HCT116 (cell line): ENCODE data around the gene MCCD1. TPM values are rescaled to one million over a fixed set of nuclear protein-coding genes. Genes with fewer than 3 reads are reported as not detected.

Experiments used
- ATAC-seq: fragments of 200-7000 bp; cut with Tn5 transposase; 2 replicates; pipeline ENCODE4 v1.9.1; 2020; ENCODE audit warnings: mild to moderate bottlenecking, moderate library complexity
- BruUV-seq: library from RNA; stranded (reverse); fragments of 400-500 nt; replicated peaks from 2 replicates; lab custom pipeline; 2021; lab: Mats Ljungman, UMichigan
- CTCF ChIA-PET: fragments of 300-600 bp; sonication (Branson Sonifier 250); formaldehyde crosslinking; loops from one replicate; lab custom pipeline; 2021; ENCODE audit warnings: antibody characterized with exemption; lab: Charles Lee
- POLR2A ChIA-PET: fragments of 300-600, 350-600 bp; sonication (Branson Sonifier 250); formaldehyde crosslinking; loops from one replicate; lab custom pipeline; 2021; ENCODE audit warnings: antibody characterized with exemption; lab: Charles Lee
- RAD21 ChIA-PET, 2 experiments: fragments of 300-600 bp; sonication (Branson Sonifier 250); formaldehyde crosslinking; loops; one replicate each; lab custom pipeline; 2023; ENCODE audit warnings: low total read pairs in 2 of 2; ENCODE audit not compliant: uncharacterized antibody in 2 of 2, unreplicated experiment in 2 of 2, low non-redundant PET in 1 of 2; lab: Charles Lee
- DNase-seq: peaks from one replicate; pipeline ENCODE4 v3.0.0-alpha.2; 2010; ENCODE audit warnings: low read depth, low spot score
- H2AFZ ChIP-seq: fragments of 200-600 bp; shearing (Covaris generic), sonication (generic); 2 replicates; pipeline ENCODE4 v1.6.1; 2017; ENCODE audit warnings: low read depth, mixed run types, mixed read lengths, antibody characterized with exemption, low read length; ENCODE audit not compliant: poor library complexity, severe bottlenecking
- H3K27ac ChIP-seq: 2 replicates; pipeline ENCODE4 v1.5.1; 2012; ENCODE audit warnings: low read depth, low read length
- H3K27me3 ChIP-seq: fragments of 200-600 bp; sonication (generic); 2 replicates; pipeline ENCODE4 v1.6.1; 2016; ENCODE audit warnings: mixed run types, low read length, mixed read lengths; ENCODE audit not compliant: insufficient read depth
- H3K36me3 ChIP-seq, 2 experiments: fragments of 200-500 bp in 1 of 2; fragments of 200-600 bp in 1 of 2; sonication (Bioruptor generic) in 1 of 2; sonication (generic) in 1 of 2; 2 replicates each; pipeline versions ENCODE4 v1.5.1 to v1.6.1; 2014 to 2016; ENCODE audit warnings: low read length in 2 of 2, inconsistent platforms in 1 of 2, mixed read lengths in 1 of 2, mixed run types in 1 of 2; ENCODE audit not compliant: insufficient read depth in 2 of 2, control insufficient read depth in 1 of 2
- H3K4me1 ChIP-seq, 2 experiments: fragments of 200-600 bp in 1 of 2; sonication (generic) in 1 of 2; 2 replicates each; pipeline versions ENCODE4 v1.5.1 to v1.6.1; 2012 to 2017; ENCODE audit warnings: low read length in 2 of 2, inconsistent platforms in 1 of 2, mild to moderate bottlenecking in 1 of 2, mixed read lengths in 1 of 2, mixed run types in 1 of 2, moderate library complexity in 1 of 2; ENCODE audit not compliant: insufficient read depth in 2 of 2, control insufficient read depth in 1 of 2
- H3K4me2 ChIP-seq: fragments of 200-600 bp; sonication (generic); 2 replicates; pipeline ENCODE4 v1.6.1; 2017; ENCODE audit warnings: mixed run types, low read length, mixed read lengths
- H3K4me3 ChIP-seq, 2 experiments: fragments of 200-600 bp in 1 of 2; sonication (generic) in 1 of 2; replicated peaks in 1 of 2; 2 replicates each; pipeline ENCODE4 v1.5.1; 2011 to 2016; ENCODE audit warnings: low read length in 2 of 2, control low read depth in 1 of 2, low read depth in 1 of 2, mild to moderate bottlenecking in 1 of 2, mixed read lengths in 1 of 2, mixed run types in 1 of 2
- H3K79me2 ChIP-seq: fragments of 200-600 bp; sonication (generic); 2 replicates; pipeline ENCODE4 v1.6.1; 2017; ENCODE audit warnings: mild to moderate bottlenecking, mixed run types, low read length, moderate library complexity, mixed read lengths; ENCODE audit not compliant: insufficient read depth
- H3K9ac ChIP-seq: fragments of 200-600 bp; sonication (generic); 2 replicates; pipeline ENCODE4 v1.6.1; 2016; ENCODE audit warnings: low read length, mixed read lengths
- H3K9me2 ChIP-seq: fragments of 200-600 bp; sonication (generic), shearing (Covaris generic); 2 replicates; pipeline ENCODE4 v1.6.1; 2017; ENCODE audit warnings: mixed run types, mild to moderate bottlenecking, moderate library complexity; ENCODE audit not compliant: insufficient read depth
- H3K9me3 ChIP-seq, 2 experiments: fragments of 200-500 bp in 1 of 2; fragments of 200-600 bp in 1 of 2; sonication (Bioruptor generic) in 1 of 2; sonication (generic) in 1 of 2; 2 replicates each; pipeline ENCODE4 v1.6.1; 2014 to 2017; ENCODE audit warnings: low read length in 2 of 2, mixed read lengths in 2 of 2, inconsistent platforms in 1 of 2, low read depth in 1 of 2, mild to moderate bottlenecking in 1 of 2, mixed run types in 1 of 2, moderate library complexity in 1 of 2; ENCODE audit not compliant: control insufficient read depth in 1 of 2, insufficient read depth in 1 of 2
- H4K20me1 ChIP-seq: fragments of 200-600 bp; sonication (generic), shearing (Covaris generic); 2 replicates; pipeline ENCODE4 v1.6.1; 2017; ENCODE audit warnings: mixed run types, mild to moderate bottlenecking, moderate library complexity; ENCODE audit not compliant: insufficient read depth
- CEBPB ChIP-seq: IDR thresholded peaks from 2 replicates; pipeline ENCODE4 v1.6.1; 2012; ENCODE audit warnings: low read depth
- EGR1 ChIP-seq: IDR thresholded peaks from 2 replicates; pipeline ENCODE4 v1.6.1; 2012; ENCODE audit warnings: low read depth
- ELF1 ChIP-seq: IDR thresholded peaks from 2 replicates; pipeline ENCODE4 v1.6.1; 2012; ENCODE audit warnings: low read depth, borderline replicate concordance
- EZH2phosphoT487 ChIP-seq: fragments of 200-600 bp; IDR thresholded peaks from 2 replicates; pipeline ENCODE4 v1.6.1; 2018; ENCODE audit warnings: antibody characterized with exemption, borderline replicate concordance
- FOSL1 ChIP-seq: IDR thresholded peaks from 2 replicates; pipeline ENCODE4 v1.6.1; 2012; ENCODE audit warnings: low read depth
- POLR2A ChIP-seq: IDR thresholded peaks from 2 replicates; pipeline ENCODE4 v1.7.0; 2011; ENCODE audit warnings: borderline replicate concordance; ENCODE audit not compliant: insufficient read depth, insufficient read length; ENCODE audit errors: extremely low read depth
- RAD21 ChIP-seq: IDR thresholded peaks from 2 replicates; pipeline ENCODE4 v1.6.1; 2012; ENCODE audit warnings: low read depth, mild to moderate bottlenecking
- SIN3A ChIP-seq: IDR thresholded peaks from 2 replicates; pipeline ENCODE4 v1.6.1; 2012; ENCODE audit warnings: low read depth
- SP1 ChIP-seq: IDR thresholded peaks from 2 replicates; pipeline ENCODE4 v1.6.1; 2012; ENCODE audit warnings: low read depth
- SRF ChIP-seq: IDR thresholded peaks from 2 replicates; pipeline ENCODE4 v1.6.1; 2012; ENCODE audit warnings: low read depth
- TCF7L2 ChIP-seq: IDR thresholded peaks from 2 replicates; pipeline ENCODE4 v1.7.0; 2011; ENCODE audit warnings: borderline replicate concordance, inconsistent platforms; ENCODE audit not compliant: insufficient read depth, insufficient read length; ENCODE audit errors: extremely low read depth
- YY1 ChIP-seq: IDR thresholded peaks from 2 replicates; pipeline ENCODE4 v1.6.1; 2011; ENCODE audit warnings: low read length, low read depth, moderate library complexity, mild to moderate bottlenecking; ENCODE audit not compliant: insufficient replicate concordance; ENCODE audit errors: extremely low read depth
- ZBTB33 ChIP-seq: IDR thresholded peaks from 2 replicates; pipeline ENCODE4 v1.6.1; 2011; ENCODE audit warnings: mild to moderate bottlenecking, low read length, moderate library complexity; ENCODE audit not compliant: insufficient replicate concordance; ENCODE audit errors: extremely low read depth
- ZFX ChIP-seq: fragments of 450-650 bp; IDR thresholded peaks from 2 replicates; pipeline ENCODE4 v1.6.1; 2017
- ZNF274 ChIP-seq: fragments of 200-500 bp; sonication (Bioruptor generic); IDR thresholded peaks from 2 replicates; pipeline ENCODE4 v1.6.1; 2014; ENCODE audit warnings: mild to moderate bottlenecking, low read depth, low read length, inconsistent platforms
- intact Hi-C: fragments of 100-400 bp; cut with micrococcal nuclease; formaldehyde crosslinking; loops from 2 replicates; pipeline ENCODE4 v1.10.0; 2022
- total RNA-seq: library from RNA; stranded (reverse); gene quantifications from one replicate; pipeline ENCODE4 v1.2.1, GENCODE V29; 2021; ENCODE audit not compliant: unreplicated experiment
- TF ChIP-seq, protein P1 (sequence below), 3 experiments: fragments of 200-600 bp in 1 of 3; sonication (generic) in 1 of 3; IDR thresholded peaks in 2 of 3; conservative IDR thresholded peaks in 1 of 3; 2 replicates each; pipeline ENCODE4 v1.5.1; 2012 to 2017; ENCODE audit warnings: low read depth in 2 of 3, low read length in 2 of 3, antibody characterized with exemption in 1 of 3, borderline replicate concordance in 1 of 3, control low read depth in 1 of 3, mild to moderate bottlenecking in 1 of 3, mixed read lengths in 1 of 3, mixed run types in 1 of 3, moderate library complexity in 1 of 3; ENCODE audit not compliant: insufficient read depth in 1 of 3
- TF ChIP-seq, protein P2 (sequence below): IDR thresholded peaks from 2 replicates; pipeline ENCODE4 v1.6.1; 2012; ENCODE audit warnings: low read depth

MCCD1 gene
- total RNA-seq, 1 experiment from 2014 or later = not detected

DNA sequence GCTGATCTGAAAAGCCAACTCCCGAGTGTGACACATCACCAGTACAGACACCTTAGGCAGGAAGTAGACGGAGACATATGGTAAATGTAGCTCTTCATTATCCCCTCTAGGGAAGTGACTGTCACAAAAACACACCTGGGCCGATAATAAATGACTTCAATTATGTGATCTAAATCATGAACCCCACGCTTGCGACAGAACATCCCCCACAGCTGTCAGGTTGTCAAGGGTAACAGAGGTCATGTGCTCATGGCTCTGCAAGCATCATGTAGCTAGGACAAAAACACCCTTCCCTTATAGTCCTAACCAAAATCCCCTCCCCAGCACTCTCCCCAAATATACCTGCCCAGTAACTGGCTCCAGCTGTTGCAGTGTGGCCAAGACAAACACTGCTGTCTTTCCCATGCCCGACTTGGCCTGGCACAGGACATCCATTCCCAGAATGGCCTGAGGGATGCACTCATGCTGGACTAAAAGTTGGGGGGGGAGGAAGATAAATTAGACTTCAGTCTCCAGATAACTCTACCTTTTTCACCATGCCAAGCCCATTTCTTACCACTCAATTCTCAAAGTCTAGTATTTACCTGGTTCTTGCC is 10.1 kb downstream of the MCCD1 start:
- H3K27ac ChIP-seq = no peak overlapping the region
- RAD21 ChIA-PET = no interaction called here
- peaks cover 14 to 26% of the 10 kb centered on the region in 2 experiments for H3K4me1 ChIP-seq
- H3K9me3 ChIP-seq = no peaks in the 10 kb centered on the region
- peaks cover 40% of the 10 kb centered on the region; the same call in 1 of the 2 replicates for H4K20me1 ChIP-seq
- intact Hi-C loops = no loop called here
- CTCF ChIA-PET = no interaction called here
- TF ChIP-seq, protein P1, sequence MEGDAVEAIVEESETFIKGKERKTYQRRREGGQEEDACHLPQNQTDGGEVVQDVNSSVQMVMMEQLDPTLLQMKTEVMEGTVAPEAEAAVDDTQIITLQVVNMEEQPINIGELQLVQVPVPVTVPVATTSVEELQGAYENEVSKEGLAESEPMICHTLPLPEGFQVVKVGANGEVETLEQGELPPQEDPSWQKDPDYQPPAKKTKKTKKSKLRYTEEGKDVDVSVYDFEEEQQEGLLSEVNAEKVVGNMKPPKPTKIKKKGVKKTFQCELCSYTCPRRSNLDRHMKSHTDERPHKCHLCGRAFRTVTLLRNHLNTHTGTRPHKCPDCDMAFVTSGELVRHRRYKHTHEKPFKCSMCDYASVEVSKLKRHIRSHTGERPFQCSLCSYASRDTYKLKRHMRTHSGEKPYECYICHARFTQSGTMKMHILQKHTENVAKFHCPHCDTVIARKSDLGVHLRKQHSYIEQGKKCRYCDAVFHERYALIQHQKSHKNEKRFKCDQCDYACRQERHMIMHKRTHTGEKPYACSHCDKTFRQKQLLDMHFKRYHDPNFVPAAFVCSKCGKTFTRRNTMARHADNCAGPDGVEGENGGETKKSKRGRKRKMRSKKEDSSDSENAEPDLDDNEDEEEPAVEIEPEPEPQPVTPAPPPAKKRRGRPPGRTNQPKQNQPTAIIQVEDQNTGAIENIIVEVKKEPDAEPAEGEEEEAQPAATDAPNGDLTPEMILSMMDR (IDR thresholded peaks at IDR 0.05 in 2 of 3, conservative IDR thresholded peaks at IDR 0.05 in 1 of 3; ENCODE audit: borderline replicate concordance in 1 of 3, insufficient read depth in 1 of 3, low read depth in 2 of 3, low read length in 2 of 3) = no peak
- TF ChIP-seq POLR2A (no peak), TCF7L2 (no peak), FOSL1 (no peak), RAD21 (no peak), ZNF274 (no peak), EGR1 (no peak), ELF1 (no peak), SIN3A (no peak), SRF (no peak), SP1 (no peak), CEBPB (no peak), ZFX (no peak), ZBTB33 (no peak), EZH2phosphoT487 (no peak), YY1 (no peak)
- TF ChIP-seq, protein P2, sequence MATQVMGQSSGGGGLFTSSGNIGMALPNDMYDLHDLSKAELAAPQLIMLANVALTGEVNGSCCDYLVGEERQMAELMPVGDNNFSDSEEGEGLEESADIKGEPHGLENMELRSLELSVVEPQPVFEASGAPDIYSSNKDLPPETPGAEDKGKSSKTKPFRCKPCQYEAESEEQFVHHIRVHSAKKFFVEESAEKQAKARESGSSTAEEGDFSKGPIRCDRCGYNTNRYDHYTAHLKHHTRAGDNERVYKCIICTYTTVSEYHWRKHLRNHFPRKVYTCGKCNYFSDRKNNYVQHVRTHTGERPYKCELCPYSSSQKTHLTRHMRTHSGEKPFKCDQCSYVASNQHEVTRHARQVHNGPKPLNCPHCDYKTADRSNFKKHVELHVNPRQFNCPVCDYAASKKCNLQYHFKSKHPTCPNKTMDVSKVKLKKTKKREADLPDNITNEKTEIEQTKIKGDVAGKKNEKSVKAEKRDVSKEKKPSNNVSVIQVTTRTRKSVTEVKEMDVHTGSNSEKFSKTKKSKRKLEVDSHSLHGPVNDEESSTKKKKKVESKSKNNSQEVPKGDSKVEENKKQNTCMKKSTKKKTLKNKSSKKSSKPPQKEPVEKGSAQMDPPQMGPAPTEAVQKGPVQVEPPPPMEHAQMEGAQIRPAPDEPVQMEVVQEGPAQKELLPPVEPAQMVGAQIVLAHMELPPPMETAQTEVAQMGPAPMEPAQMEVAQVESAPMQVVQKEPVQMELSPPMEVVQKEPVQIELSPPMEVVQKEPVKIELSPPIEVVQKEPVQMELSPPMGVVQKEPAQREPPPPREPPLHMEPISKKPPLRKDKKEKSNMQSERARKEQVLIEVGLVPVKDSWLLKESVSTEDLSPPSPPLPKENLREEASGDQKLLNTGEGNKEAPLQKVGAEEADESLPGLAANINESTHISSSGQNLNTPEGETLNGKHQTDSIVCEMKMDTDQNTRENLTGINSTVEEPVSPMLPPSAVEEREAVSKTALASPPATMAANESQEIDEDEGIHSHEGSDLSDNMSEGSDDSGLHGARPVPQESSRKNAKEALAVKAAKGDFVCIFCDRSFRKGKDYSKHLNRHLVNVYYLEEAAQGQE = no peak
- ATAC-seq = no peak
- peaks cover 59 to 64% of the 10 kb centered on the region in 2 experiments for H3K36me3 ChIP-seq
- H3K9me2 ChIP-seq = no peaks in the 10 kb centered on the region
- H3K79me2 ChIP-seq = peaks cover 86% of the 10 kb centered on the region
- no peak overlapping the region for H3K4me3 ChIP-seq
- no peak overlapping the region for H2AFZ ChIP-seq
- no peak overlapping the region for H3K9ac ChIP-seq
- no peaks in the 10 kb centered on the region for H3K27me3 ChIP-seq
- BruUV-seq = no TSS peak
- no peak for DNase-seq
- H3K4me2 ChIP-seq = no peak overlapping the region
- POLR2A ChIA-PET = no interaction called here
